GM23338 (cell line): ENCODE results near the gene CCDC187. TPM values are rescaled to one million over a fixed set of nuclear protein-coding genes. Genes with fewer than 3 reads are reported as not detected.

Experiments used
- CTCF ChIP-seq, 2 experiments: fragments of 200-600 bp in 1 of 2; sonication (generic) in 1 of 2; conservative IDR thresholded peaks; 2 replicates each; pipeline versions ENCODE4 v1.5.1 to v1.6.1; 2016 to 2017; ENCODE audit warnings: antibody characterized with exemption in 2 of 2, low read depth in 2 of 2, mild to moderate bottlenecking in 2 of 2, moderate library complexity in 1 of 2
- ETS1 ChIP-seq: IDR thresholded peaks from 2 replicates; pipeline ENCODE4 v1.6.1; 2016; ENCODE audit warnings: antibody characterized with exemption
- EZH2 ChIP-seq: fragments of 200-600 bp; sonication (generic); IDR thresholded peaks from one replicate; pipeline ENCODE4 v1.8.0; 2017; ENCODE audit warnings: antibody characterized with exemption, mild to moderate bottlenecking, low read depth; ENCODE audit not compliant: unreplicated experiment
- JUNB ChIP-seq: IDR thresholded peaks from one replicate; pipeline ENCODE4 v1.6.1; 2016; ENCODE audit warnings: antibody characterized with exemption; ENCODE audit not compliant: unreplicated experiment
- NANOG ChIP-seq: IDR thresholded peaks from 2 replicates; pipeline ENCODE4 v1.6.1; 2016; ENCODE audit warnings: antibody characterized with exemption, borderline replicate concordance
- STAT1 ChIP-seq: IDR thresholded peaks from one replicate; pipeline ENCODE4 v1.6.1; 2016; ENCODE audit warnings: antibody characterized with exemption; ENCODE audit not compliant: unreplicated experiment
- ZNF114 ChIP-seq: fragments of 250-450 bp; sonication (Bioruptor Pico); IDR thresholded peaks from 2 replicates; pipeline ENCODE4 v1.5.0; 2020; ENCODE audit warnings: mild to moderate bottlenecking, moderate library complexity
- ZNF462 ChIP-seq: fragments of 250-450 bp; sonication (Bioruptor Pico); IDR thresholded peaks from 2 replicates; pipeline ENCODE4 v1.5.0; 2020; ENCODE audit warnings: mild to moderate bottlenecking, moderate library complexity
- polyA plus RNA-seq: library from polyadenylated mRNA; unstranded; fragments of >200 nt; fragmentation: Nextera tagmentation; extraction: Ambion mirVana; gene quantifications from 2 replicates; pipeline ENCODE4 v1.2.1, GENCODE V29; 2016
- total RNA-seq: library from RNA; depleted of rRNA; stranded (reverse); fragments of >200 nt; shearing (Covaris generic); gene quantifications from 2 replicates; pipeline ENCODE4 v1.2.3, GENCODE V29; 2014

The CCDC187 gene
- total and polyA plus RNA-seq, 2 experiments from 2014 or later: 0.14 TPM; not detected in 1

- TF ChIP-seq ZNF462 (CRISPR knock-in tag): no peak
- TF ChIP-seq STAT1: no peak
- TF ChIP-seq NANOG: no peak
- no peak for TF ChIP-seq EZH2
- TF ChIP-seq ETS1: no peak
- TF ChIP-seq CTCF (conservative IDR thresholded peaks at IDR 0.05; ENCODE audit: low read depth in 2 of 2): no peak
- TF ChIP-seq JUNB: no peak
- TF ChIP-seq ZNF114 (CRISPR knock-in tag): no peak
Measured at GRCh38 chr9:136336156-136336870, 32.4 kb upstream of the CCDC187 start (continued).
